ENCODE results near the gene TRH. TPM values are rescaled to one million over a fixed set of nuclear protein-coding genes. Genes with fewer than 3 reads are reported as not detected.

Gene TRH
- total and polyA plus RNA-seq, 2 of the 8 experiments (the other 6 are each of a cell fraction or from before 2014, with no cell fraction given), result not detected

GRCh38 chr3:129934234-129935123 is 40.0 kb upstream of the TRH start (continued):
- TF ChIP-seq CHD7 (IDR thresholded peaks at IDR 0.05; ENCODE audit: insufficient replicate concordance, low read length) (no peak), SUZ12 (IDR thresholded peaks at IDR 0.05; ENCODE audit: low read length) (no peak), CTCF (IDR thresholded peaks at IDR 0.05; ENCODE audit: control extremely low read depth in 1 of 3, insufficient read depth in 1 of 3, low read depth in 1 of 3, low read length in 3 of 3) (peak; percentile 71 to 89 (median 83)), SIN3A (conservative IDR thresholded peaks at IDR 0.05 in 1 of 2, IDR thresholded peaks at IDR 0.05 in 1 of 2; ENCODE audit: low read depth in 1 of 2, low read length in 2 of 2) (no peak), SIRT6 (IDR thresholded peaks at IDR 0.05; ENCODE audit: low read length) (no peak), CBX5 (IDR thresholded peaks at IDR 0.05; ENCODE audit: low read depth, low read length) (no peak), CHD1 (IDR thresholded peaks at IDR 0.05; ENCODE audit: low read depth, low read length) (no peak)

Data from H1 (cell line).